SU-DHL-6 (cell line): ENCODE measurements around the gene HRH4.

Experiments
- H2AFZ ChIP-seq: fragments of 200-600 bp; sonication (generic); 2 replicates; pipeline ENCODE4 v1.6.1; 2014; ENCODE audit warnings: low read depth, mild to moderate bottlenecking, moderate library complexity, mixed read lengths, antibody characterized with exemption, low read length; ENCODE audit not compliant: severe bottlenecking
- H3F3A ChIP-seq: fragments of 200-600 bp; shearing (Covaris generic); 2 replicates; pipeline ENCODE4 v1.6.0; 2016; ENCODE audit warnings: antibody characterized with exemption, mild to moderate bottlenecking; ENCODE audit not compliant: insufficient read depth
- H3K27ac ChIP-seq: fragments of 200-600 bp; sonication (generic); 2 replicates; pipeline ENCODE4 v1.5.1; 2016; ENCODE audit warnings: low read depth, mild to moderate bottlenecking, low read length, moderate library complexity, mixed read lengths
- H3K27me3 ChIP-seq: fragments of 200-600 bp; sonication (generic), shearing (Covaris generic); 2 replicates; pipeline ENCODE4 v1.6.0; 2014; ENCODE audit warnings: mild to moderate bottlenecking, low read length
- H3K36me3 ChIP-seq: fragments of 200-600 bp; sonication (generic); 2 replicates; pipeline ENCODE4 v1.6.1; 2014; ENCODE audit warnings: mild to moderate bottlenecking, low read length, mixed read lengths
- H3K4me2 ChIP-seq: fragments of 300-600, 200-600 bp; shearing (Covaris generic), sonication (generic); 2 replicates; pipeline ENCODE4 v1.6.0; 2014; ENCODE audit warnings: low read length, low read depth, mild to moderate bottlenecking; ENCODE audit not compliant: poor library complexity, severe bottlenecking
- H3K4me3 ChIP-seq: fragments of 200-600 bp; sonication (generic); 2 replicates; pipeline ENCODE4 v1.5.1; 2014; ENCODE audit warnings: antibody characterized with exemption, low read length, mild to moderate bottlenecking, mixed read lengths; ENCODE audit not compliant: insufficient read depth, poor library complexity, severe bottlenecking
- H3K79me2 ChIP-seq: fragments of 200-600 bp; sonication (generic); 2 replicates; pipeline ENCODE4 v1.6.1; 2014; ENCODE audit warnings: mild to moderate bottlenecking, low read length, moderate library complexity; ENCODE audit not compliant: insufficient read depth
- H3K9ac ChIP-seq: fragments of 200-600 bp; sonication (generic); 2 replicates; pipeline ENCODE4 v1.7.0; 2014; ENCODE audit warnings: mild to moderate bottlenecking, low read length
- H3K9me2 ChIP-seq: fragments of 200-600 bp; sonication (generic); replicated peaks from 2 replicates; pipeline ENCODE4 v1.6.1; 2014; ENCODE audit warnings: low read length; ENCODE audit not compliant: insufficient read depth
- H3K9me3 ChIP-seq: fragments of 200-600 bp; sonication (generic); 2 replicates; pipeline ENCODE4 v1.6.1; 2014; ENCODE audit warnings: low read length, mixed read lengths; ENCODE audit not compliant: insufficient read depth
- H4K20me1 ChIP-seq: fragments of 200-600 bp; sonication (generic); 2 replicates; pipeline ENCODE4 v1.6.1; 2014; ENCODE audit warnings: low read depth, mild to moderate bottlenecking, antibody characterized with exemption, low read length, moderate library complexity, mixed read lengths
- EZH2phosphoT487 ChIP-seq: fragments of 200-600 bp; sonication (generic), shearing (Covaris generic); conservative IDR thresholded peaks from 2 replicates; pipeline ENCODE4 v1.6.1; 2018; ENCODE audit warnings: mild to moderate bottlenecking, antibody characterized with exemption, low read length, moderate library complexity, mixed read lengths
- TF ChIP-seq, protein P1 (sequence below): fragments of 200-600 bp; sonication (generic); IDR thresholded peaks from one replicate; pipeline ENCODE4 v1.5.1; 2017; ENCODE audit warnings: antibody characterized with exemption, mild to moderate bottlenecking, low read length, moderate library complexity; ENCODE audit not compliant: insufficient read depth, poor library complexity, severe bottlenecking

Gene HRH4

DNA sequence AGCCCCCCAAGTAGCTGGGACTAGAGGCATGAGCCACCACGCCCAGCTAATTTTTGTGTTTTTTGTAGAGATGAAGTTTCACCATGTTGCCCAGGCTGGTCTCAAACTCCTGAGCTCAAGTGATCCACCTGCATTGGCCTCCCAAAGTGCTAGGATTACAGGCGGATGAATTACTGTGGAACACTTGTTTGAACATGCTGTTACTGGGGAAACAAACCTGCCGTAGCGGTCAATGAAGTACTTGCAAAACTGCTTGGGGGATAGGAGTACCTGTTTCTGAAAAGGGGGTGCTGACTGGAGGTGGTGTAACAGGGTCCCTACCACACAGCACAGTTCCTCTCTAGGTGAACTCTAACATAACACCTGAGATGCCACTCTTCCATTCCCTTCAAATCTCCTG is 39.9 kb upstream of the HRH4 start:
- TF ChIP-seq, protein P1, sequence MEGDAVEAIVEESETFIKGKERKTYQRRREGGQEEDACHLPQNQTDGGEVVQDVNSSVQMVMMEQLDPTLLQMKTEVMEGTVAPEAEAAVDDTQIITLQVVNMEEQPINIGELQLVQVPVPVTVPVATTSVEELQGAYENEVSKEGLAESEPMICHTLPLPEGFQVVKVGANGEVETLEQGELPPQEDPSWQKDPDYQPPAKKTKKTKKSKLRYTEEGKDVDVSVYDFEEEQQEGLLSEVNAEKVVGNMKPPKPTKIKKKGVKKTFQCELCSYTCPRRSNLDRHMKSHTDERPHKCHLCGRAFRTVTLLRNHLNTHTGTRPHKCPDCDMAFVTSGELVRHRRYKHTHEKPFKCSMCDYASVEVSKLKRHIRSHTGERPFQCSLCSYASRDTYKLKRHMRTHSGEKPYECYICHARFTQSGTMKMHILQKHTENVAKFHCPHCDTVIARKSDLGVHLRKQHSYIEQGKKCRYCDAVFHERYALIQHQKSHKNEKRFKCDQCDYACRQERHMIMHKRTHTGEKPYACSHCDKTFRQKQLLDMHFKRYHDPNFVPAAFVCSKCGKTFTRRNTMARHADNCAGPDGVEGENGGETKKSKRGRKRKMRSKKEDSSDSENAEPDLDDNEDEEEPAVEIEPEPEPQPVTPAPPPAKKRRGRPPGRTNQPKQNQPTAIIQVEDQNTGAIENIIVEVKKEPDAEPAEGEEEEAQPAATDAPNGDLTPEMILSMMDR = no peak
- TF ChIP-seq EZH2phosphoT487 = no peak
- Histone ChIP-seq H3K4me3 (no peak overlapping the region), H3K36me3 (no peaks in the 10 kb centered on the region), H3K9me3 (no peaks in the 10 kb centered on the region), H2AFZ (no peak overlapping the region), H3K27ac (no peak overlapping the region), H3K4me2 (no peak overlapping the region), H3K79me2 (no peaks in the 10 kb centered on the region), H4K20me1 (no peaks in the 10 kb centered on the region), H3K9me2 (no peaks in the 10 kb centered on the region), H3K9ac (no peak overlapping the region), H3F3A (no peaks in the 10 kb centered on the region), H3K27me3 (no peaks in the 10 kb centered on the region)

DNA sequence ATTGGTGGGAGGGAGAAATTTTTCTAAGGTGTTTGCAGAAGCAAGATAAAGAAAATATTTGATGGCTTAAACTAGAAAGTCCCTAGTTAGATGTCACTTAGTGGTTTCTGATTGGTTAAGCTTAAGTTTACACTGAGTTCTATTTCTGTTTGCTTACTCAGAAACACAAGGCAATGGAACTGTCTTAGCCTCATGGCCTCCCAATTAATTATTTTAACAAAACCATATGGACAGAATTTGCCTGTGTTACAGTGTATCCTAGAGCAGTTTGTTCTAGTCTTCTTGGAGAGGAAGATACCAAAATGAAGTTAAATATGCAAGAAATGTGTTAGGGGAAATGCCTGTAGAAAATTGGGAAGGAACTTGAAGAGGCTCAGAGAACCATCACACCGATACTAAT is 38.6 kb upstream of the HRH4 start:
- TF ChIP-seq, protein P1 = no peak
- TF ChIP-seq EZH2phosphoT487 = no peak
- no peaks in the 10 kb centered on the region for H3K27me3 ChIP-seq
- H4K20me1 ChIP-seq = no peaks in the 10 kb centered on the region
- no peaks in the 10 kb centered on the region for H3K79me2 ChIP-seq
- H3K9ac ChIP-seq = no peak overlapping the region
- H3K4me3 ChIP-seq = no peak overlapping the region
- no peak overlapping the region for H2AFZ ChIP-seq
- no peaks in the 10 kb centered on the region for H3K9me2 ChIP-seq
- no peaks in the 10 kb centered on the region for H3K36me3 ChIP-seq
- no peaks in the 10 kb centered on the region for H3K9me3 ChIP-seq
- no peaks in the 10 kb centered on the region for H3F3A ChIP-seq
- no peak overlapping the region for H3K4me2 ChIP-seq
- no peak overlapping the region for H3K27ac ChIP-seq

DNA sequence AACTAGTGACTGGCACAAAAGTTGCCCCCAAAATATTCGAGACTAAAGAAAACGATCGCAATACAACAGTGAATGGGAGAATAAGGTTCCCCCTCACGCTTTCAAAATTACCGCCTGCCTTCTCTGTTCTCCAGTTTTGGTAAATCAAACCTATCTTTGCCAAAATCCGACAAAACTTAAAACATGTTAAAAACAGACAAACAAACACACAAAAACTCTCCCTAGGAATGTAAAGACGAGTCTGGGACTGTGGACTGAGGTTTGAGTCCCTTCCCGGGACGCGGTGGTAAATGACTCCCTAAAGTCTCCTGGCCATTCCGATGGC is 34.4 kb upstream of the HRH4 start:
- no peaks in the 10 kb centered on the region for H3K9me2 ChIP-seq
- H3K27me3 ChIP-seq = no peaks in the 10 kb centered on the region
- no peak for TF ChIP-seq EZH2phosphoT487
- TF ChIP-seq, protein P1 = no peak
- H3K9me3 ChIP-seq = no peaks in the 10 kb centered on the region
- H3F3A ChIP-seq = no peaks in the 10 kb centered on the region
- no peak overlapping the region for H3K4me3 ChIP-seq
- no peaks in the 10 kb centered on the region for H3K36me3 ChIP-seq
- H3K9ac ChIP-seq = no peak overlapping the region
- H4K20me1 ChIP-seq = no peaks in the 10 kb centered on the region
- H2AFZ ChIP-seq = no peak overlapping the region
- H3K4me2 ChIP-seq = no peak overlapping the region
- no peak overlapping the region for H3K27ac ChIP-seq
- H3K79me2 ChIP-seq = no peaks in the 10 kb centered on the region
